ENCODE results near the gene ATP6V1F.

The ATP6V1F gene

DNA sequence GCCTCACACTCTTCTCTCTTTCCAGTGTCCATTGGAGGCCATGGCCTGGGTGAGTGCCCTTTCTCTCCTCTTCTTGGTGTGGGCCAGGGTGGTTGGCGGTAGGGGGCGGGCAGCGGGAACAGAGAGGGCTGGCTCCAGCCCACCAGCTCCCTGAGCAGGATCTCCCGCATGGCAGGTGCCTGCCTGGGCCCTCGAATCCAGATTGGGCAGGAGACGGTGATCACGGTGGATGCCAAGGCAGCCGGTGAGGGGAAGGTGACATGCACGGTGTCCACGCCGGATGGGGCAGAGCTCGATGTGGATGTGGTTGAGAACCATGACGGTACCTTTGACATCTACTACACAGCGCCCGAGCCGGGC lies 13.5 kb upstream of the ATP6V1F start:
- no peak for DNase-seq (ENCODE audit: low read depth)

DNA sequence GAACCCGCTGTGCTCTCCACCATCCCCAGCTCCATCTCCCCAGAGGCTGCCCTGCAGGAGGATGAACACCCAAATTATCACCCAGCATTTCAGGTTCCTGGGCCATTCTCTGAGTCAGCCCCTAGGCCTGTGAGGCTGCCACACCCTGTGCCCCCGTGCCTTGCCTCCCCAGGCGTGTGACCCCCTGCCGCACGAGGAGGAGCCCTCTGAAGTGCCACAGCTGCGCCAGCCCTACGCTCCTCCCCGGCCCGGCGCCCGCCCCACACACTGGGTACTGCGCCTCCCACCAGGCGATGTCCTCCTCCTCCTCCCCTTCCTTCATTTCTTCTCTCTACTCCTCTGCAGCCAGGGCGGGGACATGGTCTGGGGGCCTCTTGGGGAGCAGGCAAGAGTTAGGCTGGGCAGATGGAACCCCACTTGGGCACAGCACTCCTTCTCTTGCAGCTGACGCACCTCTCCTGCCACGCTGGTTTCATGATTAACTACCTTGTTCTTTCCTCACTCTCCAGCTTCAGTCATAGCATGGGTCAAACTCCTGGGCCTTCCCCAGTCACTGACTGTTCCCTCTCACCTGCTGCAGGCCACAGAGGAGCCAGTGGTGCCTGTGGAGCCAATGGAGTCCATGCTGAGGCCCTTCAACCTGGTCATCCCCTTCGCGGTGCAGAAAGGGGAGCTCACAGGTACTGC lies 12.7 kb upstream of the ATP6V1F start:
- DNase-seq (ENCODE audit: low read depth): no peak

- no peak for DNase-seq (ENCODE audit: low read depth)
Measured at GRCh38 chr7:128852537-128853254, 10.0 kb upstream of the ATP6V1F start.

DNA sequence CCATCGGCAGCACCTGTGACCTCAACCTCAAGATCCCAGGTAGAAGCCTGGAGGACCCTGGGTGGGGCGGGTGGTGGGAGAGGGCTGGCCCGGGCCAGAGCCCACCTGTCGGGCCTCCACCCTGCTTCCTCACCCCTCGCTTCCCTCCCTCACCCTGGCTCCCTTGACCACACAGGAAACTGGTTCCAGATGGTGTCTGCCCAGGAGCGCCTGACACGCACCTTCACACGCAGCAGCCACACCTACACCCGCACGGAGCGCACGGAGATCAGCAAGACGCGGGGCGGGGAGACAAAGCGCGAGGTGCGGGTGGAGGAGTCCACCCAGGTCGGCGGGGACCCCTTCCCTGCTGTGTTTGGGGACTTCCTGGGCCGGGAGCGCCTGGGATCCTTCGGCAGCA lies 8.9 kb upstream of the ATP6V1F start:
- no peak for DNase-seq (ENCODE audit: low read depth)

GRCh38 chr7:128854396-128854795 lies 8.3 kb upstream of the ATP6V1F start:
- DNase-seq (ENCODE audit: low read depth): no peak

DNA sequence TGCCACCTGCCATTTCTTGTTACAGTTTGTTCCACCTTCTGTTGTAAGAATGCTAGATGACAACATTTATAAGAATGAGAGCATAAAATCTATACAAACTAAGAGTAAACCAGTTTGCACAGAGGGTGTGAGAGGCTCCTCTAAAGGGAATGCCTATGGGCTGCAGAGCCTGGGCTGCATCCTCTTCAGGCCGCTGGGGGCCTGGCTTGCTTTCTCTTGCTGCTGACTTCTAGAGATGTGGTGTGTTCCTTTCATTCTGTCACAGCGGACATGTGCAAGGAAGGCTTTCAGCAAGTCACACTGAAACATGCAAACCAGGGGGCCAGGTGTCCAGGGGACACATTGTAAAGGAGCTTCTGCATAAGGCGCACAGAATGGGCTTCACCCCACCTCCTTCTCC lies 7.1 kb upstream of the ATP6V1F start:
- DNase-seq (ENCODE audit: low read depth): no peak

DNA sequence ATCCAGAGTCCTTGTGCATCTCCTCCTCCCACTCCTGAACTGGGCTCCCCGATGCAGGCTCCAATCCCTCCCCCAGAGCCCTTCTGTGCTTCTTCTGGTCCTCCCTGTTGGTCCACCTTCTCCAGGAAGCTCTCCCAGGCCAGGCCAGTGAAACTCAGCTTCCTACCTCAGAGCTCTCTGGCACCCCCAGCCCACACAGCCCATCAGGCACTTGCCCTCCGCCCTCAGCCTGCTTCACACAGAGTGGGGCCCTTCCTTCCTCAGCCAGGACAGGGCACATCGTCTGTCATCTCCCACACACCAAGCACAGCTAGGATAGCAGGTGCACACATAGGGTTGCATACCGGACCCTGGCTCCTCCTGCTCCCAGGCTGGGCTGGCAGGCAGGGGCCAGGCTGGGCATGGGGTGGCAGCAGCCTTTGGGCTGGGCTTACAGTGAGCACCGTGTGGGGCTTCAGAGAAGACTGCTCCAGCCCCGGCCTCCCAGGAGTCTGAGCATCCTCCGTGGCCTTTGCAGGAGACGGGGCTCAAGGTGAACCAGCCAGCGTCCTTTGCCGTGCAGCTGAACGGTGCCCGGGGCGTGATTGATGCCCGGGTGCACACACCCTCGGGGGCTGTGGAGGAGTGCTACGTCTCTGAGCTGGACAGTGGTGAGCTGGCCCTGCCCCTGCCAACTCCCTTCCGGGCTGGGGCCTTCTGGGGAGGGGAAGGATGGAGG lies 6.5 kb upstream of the ATP6V1F start:
- DNase-seq (ENCODE audit: low read depth): no peak

DNA sequence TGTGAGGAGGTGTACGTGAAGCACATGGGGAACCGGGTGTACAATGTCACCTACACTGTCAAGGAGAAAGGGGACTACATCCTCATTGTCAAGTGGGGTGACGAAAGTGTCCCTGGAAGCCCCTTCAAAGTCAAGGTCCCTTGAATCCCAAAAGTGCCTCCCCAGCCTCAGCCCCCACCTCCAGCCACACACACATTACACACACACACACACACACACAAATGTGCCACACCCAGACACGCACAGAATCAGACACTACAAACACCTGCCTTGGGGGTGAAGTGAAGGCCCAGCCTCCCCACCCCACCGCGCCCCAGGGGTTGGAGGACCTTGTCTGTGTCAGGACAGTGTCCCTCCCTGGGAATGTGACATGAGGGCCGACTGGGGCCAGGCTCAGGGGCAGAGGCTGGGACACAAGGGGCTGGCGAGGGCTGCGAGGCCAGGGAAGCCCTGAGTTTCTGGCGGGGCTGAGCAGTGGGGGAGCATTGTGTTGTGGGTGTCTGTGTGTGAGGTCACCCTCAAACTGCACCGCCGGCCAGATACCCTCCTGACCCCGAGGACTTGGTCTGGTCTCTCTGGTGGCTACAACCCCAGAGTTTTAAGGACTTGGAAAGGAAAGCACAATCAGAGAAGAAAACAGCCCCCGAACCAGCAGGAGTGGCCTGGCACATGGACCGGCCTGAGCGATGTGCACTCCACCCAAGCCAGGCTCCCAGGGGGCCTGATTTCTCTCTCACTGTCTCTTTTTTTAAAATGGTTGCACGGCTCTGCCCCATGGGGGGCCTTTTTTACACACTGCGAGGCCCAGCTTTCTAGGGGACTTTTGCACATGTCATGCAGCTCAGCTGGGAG lies 4.0 kb upstream of the ATP6V1F start:
- DNase-seq (ENCODE audit: low read depth): no peak

DNA sequence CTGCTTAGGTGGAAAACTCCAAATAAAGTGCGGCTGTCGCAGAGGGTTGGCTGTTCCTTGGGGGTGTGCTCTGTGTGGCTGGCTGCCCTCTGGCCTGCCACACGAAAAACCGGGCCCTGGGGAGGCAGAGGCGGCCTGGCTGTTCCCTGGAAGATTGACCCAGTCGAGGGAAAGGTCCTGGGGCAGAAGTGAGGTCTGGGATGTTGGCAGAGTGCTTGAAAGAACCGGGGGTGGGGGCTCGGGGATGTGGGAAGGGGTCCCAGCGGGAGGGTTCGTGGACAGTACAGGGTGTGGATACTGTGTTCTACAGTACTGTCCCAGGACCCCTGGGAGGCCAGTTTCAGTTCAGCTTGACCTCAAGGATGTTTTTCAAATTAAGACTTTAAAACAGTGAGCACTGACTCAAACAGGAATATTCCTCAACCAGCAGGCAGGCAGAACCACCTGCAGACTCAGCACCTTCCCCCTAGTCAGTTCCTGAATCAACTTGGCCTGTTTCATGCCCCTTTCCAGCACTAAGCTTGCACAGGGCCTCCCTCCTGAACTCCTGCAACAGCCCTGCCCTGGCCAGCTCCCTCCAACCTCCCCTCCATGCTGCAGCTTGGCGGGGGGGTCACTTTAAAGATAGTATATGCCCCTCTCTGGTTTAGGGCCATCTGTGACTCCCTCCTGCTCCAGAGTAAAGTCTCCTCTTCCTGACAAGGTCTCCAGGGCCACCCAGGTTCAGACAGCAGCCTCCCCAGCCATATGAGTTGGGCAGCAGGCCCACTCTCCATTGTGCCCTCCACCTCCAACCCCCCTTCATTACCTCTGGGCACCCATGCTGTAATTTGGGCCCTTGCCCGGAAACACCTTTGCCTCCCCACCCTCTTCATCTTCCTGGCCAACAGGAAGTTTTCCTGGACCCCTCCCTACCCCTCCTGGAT lies 3.2 kb upstream of the ATP6V1F start:
- no peak for DNase-seq (ENCODE audit: low read depth)

- no peak for DNase-seq (ENCODE audit: low read depth)
Measured at GRCh38 chr7:128860158-128861073, 2.2 kb upstream of the ATP6V1F start.

GRCh38 chr7:128861957-128862570 lies 592 bp upstream of the ATP6V1F start:
- DNase-seq (ENCODE audit: low read depth): no peak

- DNase-seq (ENCODE audit: low read depth): peak; percentile 20
Measured at GRCh38 chr7:128863433-128863989, 855 bp downstream of the ATP6V1F start.

DNA sequence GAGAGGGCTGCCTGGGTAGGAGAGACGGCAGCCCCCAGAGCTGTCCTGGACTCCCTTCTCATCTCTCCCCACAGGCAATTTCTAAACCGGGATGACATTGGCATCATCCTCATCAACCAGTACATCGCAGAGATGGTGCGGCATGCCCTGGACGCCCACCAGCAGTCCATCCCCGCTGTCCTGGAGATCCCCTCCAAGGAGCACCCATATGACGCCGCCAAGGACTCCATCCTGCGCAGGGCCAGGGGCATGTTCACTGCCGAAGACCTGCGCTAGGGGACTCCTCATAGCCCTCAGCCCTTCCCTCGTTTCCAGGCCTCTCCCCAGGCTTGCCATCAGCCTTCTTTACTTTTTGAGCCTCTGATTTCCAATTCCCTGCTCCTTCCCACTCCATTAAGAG lies 2.6 kb downstream of the ATP6V1F start:
- no peak for DNase-seq (ENCODE audit: low read depth)

- DNase-seq (ENCODE audit: low read depth): no peak
Measured at GRCh38 chr7:128865996-128866877, 3.6 kb downstream of the ATP6V1F start.

DNA sequence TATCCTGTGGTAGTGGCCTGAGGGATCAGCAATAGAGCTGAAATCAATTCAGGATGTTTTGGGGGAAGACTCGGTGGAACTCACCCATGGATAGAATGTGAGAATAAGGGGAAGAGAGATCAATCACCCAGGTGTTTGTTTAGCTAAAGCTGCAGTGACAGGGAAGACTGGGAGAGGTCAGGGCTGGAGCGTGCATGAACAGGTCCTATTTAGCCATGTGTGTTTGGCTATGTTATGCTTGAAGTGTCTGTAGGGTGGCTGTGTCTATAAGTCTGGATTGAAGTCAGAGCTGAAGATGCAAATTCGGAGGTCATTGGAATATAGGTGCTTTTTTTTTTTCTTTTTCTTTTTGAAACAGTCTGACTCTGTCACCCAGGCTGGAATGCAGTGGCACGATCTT lies 4.6 kb downstream of the ATP6V1F start:
- no peak for DNase-seq (ENCODE audit: low read depth)

- DNase-seq (ENCODE audit: low read depth): no peak
Measured at GRCh38 chr7:128867842-128868623, 5.4 kb downstream of the ATP6V1F start.

- DNase-seq (ENCODE audit: low read depth): no peak
Measured at GRCh38 chr7:128868624-128869137, 6.0 kb downstream of the ATP6V1F start.

Data from stimulated activated CD8-positive, alpha-beta memory T cell treated with anti-CD3 and anti-CD28 coated beads, Interleukin-15, amount 100 ng/mL, for 1 hour (primary cell).